Stimulated activated CD4-positive, alpha-beta T cell treated with anti-CD3 and anti-CD28 coated beads, Interleukin-1b, Interleukin-23, amount 100 ng/mL, for 1 hour (primary cell): ENCODE measurements around the gene TMEM130.
"Not testable (repeated sequence)": the region's sequence is repeated elsewhere in the genome, so short reads cannot be mapped to it uniquely, and the experiment has no call there.

Experiments
- DNase-seq, 2 donors: peaks; one replicate each; pipeline ENCODE4 v3.0.0-alpha.2; 2020; ENCODE audit warnings: low read depth in 2 of 2

TMEM130 gene

GRCh38 chr7:98877146-98877545, 7.3 kb upstream of the TMEM130 start:
- DNase-seq: no peak

DNA sequence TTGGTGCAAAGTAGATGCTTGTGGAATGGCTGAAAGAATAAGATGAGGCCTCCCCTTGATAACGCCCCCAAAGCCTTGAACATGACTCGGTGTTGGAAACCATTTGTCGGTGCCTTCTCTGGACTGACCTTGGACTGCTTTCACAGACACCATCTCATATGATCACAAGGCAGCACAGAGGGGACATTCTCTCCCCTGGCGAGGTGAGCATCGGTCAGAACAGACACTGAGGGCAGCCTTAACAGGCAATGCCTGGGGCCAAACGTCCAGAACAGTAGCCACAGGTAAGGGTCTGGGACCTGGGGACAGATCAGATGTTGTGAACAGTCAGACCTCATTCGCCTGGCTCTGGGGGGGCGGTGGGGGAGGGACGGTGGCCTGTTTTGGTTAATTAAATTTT, 5.7 kb upstream of the TMEM130 start:
- DNase-seq: no peak

- no peak for DNase-seq
Observed at GRCh38 chr7:98874942-98875341, 5.1 kb upstream of the TMEM130 start.

DNA sequence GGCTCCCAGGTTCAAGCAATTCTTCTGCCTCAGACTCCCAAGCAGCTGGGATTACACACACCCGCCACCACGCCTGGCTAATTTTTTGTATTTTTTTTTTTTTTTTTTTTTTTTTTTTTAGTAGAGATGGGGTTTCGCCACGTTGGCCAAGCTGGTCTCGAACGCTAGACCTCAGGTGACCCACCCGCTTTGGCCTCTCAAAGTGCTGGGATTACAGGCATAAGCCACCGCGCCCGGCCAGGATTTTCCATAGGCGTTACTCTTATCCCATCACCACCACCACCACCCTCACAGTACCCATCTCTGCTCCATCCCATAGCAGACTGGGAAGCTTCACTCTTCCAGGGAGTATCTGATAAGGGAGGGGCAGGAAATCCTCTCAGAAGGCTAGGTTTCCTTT, 3.8 kb upstream of the TMEM130 start:
- not testable (repeated sequence) for DNase-seq

DNA sequence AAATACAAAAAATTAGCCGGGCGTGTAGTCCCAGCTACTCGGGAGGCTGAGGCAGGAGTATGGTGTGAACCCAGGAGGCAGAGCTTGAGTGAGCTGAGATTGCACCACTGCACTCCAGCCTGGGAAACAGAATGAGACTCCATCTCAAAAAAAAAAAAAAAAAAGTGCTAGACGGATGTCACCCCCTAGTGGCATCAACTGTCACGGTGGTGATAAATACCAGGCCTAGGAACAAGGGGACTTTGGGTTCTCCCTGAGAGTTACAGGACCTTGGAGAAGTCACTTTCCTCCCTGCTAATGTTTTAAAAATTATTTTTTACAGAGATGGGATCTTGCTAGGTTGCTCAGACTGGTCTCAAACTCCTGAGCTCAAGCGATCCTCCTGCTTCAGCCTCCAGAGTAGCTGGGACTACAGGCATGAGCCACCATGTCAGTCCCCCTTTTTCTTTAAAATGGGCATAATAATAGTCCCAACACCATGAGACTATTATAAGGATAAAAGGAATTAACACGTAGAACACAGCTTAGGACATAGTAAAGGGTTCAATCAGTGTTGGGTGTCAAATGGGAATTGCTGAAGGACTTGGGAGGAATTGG, 2.6 kb upstream of the TMEM130 start:
- no peak for DNase-seq

GRCh38 chr7:98870807-98871491, 1.1 kb upstream of the TMEM130 start:
- DNase-seq: no peak

GRCh38 chr7:98870121-98870651, 372 bp upstream of the TMEM130 start:
- DNase-seq: peak; percentile 31 to 61

- DNase-seq: no peak
Observed at GRCh38 chr7:98869027-98869596, 702 bp downstream of the TMEM130 start.

DNA sequence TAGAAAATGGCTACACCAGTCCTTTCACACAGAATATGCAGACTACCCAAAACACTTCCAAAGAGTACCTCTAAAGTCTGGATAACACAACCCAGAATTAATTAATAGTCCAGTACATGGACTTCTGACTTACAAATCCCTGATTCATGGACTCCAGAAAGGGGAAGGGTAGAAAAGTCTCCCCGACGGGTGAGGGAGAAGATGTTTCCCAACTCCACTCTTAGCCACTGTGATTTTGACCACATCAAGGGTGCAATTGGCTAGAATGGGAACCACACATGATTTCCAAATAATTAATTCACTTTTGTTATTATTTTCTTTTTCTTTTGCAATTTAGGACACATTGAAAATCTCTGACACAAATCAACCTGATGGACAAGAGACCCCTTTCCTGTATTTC, 1.4 kb downstream of the TMEM130 start:
- no peak for DNase-seq

DNA sequence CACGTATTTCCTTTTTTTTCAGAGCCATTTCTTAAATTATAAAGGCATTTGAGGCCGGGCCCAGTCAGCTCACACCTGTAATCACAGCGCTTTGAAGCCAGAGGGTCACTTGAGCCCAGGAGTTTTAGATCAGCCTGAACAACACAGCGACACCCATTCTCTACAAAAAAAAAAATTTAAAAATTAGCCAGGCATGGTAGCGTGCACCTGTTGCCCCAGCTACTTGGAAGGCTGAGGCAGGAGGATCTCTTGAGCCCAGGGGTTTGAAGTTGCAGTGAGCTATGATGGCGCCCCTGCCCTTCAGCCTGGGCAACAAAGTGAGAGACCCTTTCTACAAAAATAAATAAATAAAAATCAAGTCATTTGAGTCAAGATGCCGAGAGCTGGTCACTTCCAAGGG, 3.0 kb downstream of the TMEM130 start:
- DNase-seq: no peak

DNA sequence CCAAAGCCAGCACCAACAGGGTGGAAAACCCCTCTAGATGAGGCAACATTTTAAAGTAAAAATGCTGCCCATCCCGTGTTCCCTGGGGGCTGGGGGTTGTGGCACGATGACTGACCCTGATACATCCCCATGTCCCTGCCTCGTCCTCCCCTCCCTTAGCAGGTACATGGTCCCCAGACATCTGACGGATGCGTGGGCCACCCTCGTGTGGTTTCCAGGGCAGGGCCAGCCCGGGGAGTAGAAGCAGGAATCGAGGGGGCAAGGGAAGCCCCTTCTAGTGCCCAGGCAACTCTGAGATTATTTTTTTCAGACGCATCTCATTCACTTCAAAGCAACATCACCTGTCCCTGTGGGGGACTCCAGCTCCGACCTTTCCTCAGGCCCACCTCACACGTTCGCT, 3.5 kb downstream of the TMEM130 start:
- DNase-seq: no peak

DNA sequence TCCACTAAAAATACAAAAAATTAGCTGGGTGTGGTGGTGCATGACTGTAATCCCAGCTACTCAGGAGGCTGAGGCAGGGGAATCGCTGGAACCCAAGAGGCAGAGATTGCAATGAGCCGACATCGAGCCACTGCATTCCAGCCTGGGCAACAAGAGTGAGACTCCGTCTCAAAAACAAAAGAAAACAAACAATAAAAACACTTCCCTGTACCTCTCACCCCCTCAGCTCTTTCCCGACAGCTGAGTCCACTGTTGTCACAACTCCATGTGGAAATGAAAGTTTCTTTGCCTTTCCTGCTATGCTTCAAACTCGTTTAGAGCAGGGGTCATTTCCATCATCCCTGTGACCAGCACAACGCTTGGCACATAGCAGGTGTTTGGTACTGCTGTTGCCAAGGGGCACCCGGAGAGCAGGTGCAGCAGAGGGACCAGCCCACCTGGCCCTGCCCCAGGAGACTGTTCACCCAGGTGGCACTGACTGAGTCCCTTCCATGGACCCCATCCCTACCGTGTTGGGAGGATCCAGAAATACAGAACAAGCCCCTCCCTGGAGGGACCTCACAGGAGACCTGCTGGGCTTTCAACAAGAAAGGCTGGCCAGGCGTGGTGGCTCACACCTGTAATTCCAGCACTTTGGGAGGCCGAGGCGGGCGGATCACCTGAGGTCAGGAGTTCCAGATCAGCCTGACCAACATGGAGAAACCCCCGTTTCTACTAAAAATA, 4.9 kb downstream of the TMEM130 start:
- no peak for DNase-seq

DNA sequence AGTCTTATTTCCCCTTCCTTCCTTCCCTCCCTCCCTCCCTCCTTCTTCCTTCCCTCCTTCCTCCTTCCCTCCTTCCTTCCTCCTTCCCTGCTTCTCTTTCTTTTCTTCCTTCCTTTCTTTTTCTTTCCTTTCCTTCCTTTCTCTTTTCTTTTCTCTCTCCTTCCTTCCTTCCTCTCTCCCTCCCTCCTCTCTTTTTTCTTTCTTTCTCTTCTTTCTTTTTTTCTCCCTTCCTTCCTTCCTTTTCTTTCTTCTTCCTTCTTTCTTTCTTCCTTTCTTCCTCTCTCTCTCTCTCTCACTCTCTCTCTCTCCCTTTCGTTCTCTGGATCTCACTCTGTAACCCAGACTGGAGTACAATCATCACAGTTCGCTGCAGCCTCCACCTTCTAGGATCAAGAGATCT, 6.2 kb downstream of the TMEM130 start:
- DNase-seq: no peak

DNA sequence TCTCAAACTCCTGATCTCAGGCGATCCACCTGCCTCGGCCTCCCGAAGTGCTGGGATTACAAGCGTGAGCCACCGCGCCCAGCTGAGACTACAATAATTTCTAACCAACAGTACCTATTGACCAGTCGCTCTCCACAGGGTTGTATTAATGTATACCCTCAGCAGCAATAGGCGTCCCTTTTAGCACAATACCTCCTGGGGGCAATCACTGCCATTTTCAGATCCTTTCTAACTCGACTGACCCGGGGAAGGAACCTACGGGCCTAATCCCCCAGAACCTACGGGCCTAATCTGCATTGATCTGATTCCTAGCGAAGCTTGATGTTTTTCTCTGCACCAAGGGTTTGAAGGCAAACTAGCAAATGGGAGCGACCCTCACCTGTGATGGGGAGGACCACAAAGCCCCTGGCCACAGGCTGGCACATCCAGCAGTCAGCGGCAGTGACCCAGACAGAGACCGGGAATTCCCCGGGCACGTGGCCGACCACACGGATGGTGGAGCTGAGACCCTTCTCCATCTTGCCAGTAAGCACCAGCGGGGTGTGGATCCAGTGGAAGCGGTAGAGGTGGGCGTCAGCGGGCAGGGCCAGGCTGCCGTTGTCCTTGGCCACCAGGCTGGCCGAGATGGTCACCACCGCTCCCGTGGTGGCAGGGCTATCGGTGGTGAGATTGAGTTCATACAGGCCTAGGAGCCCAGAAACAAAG, 6.9 kb downstream of the TMEM130 start:
- DNase-seq: no peak

DNA sequence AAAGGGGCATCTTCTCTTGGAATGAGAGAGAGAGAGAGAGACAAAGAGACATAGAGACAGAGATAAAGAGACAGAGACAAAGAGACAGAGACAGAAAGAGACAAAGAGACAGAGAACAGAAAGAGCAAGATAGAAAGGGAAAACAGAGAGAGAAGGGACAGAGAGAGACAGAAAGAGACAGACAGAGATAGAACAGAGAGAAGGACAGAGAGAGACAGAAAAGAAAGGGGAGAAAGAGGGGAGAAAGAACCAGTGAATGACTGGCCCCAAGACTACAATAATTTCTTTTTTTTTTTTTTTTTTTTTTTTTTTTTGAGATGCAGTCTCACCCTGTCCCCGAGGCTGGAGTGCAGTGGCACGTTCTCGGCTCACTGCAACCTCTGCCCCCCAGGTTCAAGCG, 7.6 kb downstream of the TMEM130 start:
- no peak for DNase-seq

GRCh38 chr7:98860071-98860470, 9.7 kb downstream of the TMEM130 start:
- DNase-seq: no peak

DNA sequence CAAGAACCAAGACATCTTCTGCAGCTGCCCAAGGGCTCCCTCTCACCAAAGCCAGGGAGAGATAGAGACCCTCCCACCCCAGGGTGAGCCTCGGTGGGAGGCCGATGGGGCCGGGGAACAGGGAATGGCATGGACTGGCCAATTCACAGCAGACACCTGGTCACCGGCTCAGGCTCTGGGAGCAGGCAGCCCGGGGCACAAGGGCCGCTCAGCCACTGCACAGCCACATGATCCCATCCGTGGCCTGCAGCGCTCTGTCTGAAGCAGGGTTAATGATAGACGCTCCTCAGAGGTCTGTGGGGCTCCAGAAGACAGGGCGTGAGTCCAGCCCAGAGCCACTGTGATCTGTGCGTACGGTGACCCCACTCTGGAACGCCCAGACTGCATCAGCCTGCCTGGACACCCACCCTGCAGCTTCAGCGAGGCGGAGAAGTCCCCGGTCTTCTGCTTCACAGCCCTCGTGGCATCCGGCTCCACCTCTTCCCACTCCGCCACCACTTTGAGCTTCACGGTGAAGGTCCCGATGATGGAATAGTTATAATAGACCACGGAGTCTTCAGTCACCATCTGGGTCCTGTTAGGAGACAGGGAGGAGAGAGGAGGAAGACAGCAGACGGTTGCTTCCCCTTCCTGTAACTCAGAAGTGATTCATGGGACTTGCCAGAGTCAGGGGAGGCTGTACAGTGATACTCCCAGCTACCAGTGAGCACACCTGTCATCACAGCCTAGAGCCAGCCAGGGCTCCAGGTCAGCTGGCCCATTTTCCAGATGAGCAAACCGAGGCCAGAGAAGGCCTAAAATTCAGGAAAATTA, 14.0 kb downstream of the TMEM130 start:
- DNase-seq: no peak

DNA sequence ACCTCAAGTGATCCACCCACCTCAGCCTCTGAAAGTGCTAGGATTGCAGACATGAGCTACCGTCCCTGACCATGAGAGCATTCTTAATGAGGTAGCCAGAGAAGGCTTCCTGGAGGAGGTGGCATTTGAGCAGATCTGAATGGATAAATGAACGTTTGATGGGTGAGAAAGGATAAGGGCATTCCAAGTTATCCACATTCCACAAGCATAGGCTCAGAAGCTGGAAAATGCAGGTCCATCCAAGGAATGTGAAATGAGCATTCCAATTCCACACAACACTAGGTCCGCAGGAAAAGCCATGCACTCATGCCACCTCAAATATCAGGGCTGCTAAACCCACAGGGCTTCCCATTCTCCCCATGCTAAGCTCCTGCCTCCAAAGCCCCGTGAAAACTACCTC, 17.0 kb downstream of the TMEM130 start:
- no peak for DNase-seq

GRCh38 chr7:98848918-98849317, 20.9 kb downstream of the TMEM130 start:
- DNase-seq: no peak

DNA sequence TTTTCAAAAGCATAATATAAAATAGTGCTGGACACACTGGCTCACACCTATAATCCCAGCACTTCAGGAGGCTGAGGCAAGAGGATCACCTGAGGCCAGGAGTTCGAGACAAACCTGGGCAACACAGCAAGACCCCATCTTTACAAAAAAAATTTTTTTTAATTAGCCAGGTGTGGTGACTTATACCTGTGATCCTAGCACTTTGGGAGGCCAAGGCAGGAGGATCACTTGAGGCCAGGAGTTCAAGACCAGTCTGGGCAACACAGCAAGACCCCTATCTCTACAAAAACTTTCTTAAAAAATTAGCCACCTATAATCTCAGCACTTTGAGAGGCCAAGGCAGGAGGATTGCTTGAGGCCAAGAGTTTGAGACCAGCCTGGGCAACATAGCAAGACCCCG, 27.3 kb downstream of the TMEM130 start:
- not testable (repeated sequence) for DNase-seq
